Measurements from ENCODE around the gene ATF3. TPM values are rescaled to one million over a fixed set of nuclear protein-coding genes. Genes with fewer than 3 reads are reported as not detected.
"Not testable (repeated sequence)": the region's sequence is repeated elsewhere in the genome, so short reads cannot be mapped to it uniquely, and the experiment has no call there.

The ATF3 gene
- total RNA-seq, 1 donor from 2014 or later = 28.9 TPM

DNA sequence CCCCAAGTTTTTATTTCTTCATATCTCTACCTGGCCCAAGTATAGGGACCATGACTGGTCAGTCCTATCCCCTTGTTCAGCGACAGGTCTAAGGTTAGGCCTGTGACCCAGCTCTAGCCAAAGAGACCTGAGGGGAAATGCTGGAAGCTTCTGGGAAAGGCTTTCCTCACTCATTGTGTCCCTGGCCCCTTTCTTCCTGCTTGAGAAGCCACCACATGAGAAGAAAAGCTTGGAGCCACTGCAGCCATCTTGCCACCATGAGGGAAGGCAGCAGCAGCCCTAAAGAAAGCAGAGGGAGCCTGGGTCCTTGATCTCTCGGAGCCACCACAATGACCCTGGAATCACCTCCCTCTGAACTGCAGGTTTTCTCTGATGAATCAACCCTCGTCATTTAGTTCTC, 43.4 kb downstream of the ATF3 start:
- H3K27ac ChIP-seq = no peak overlapping the region
- H3K27me3 ChIP-seq = no peaks in the 10 kb centered on the region
- no peak overlapping the region for H3K4me3 ChIP-seq
- no peaks in the 10 kb centered on the region for H3K9me3 ChIP-seq
- ATAC-seq (no peak), DNase-seq (no peak)
- intact Hi-C loops (cut with DNase I) = no loop called here
- TF ChIP-seq, protein P1, sequence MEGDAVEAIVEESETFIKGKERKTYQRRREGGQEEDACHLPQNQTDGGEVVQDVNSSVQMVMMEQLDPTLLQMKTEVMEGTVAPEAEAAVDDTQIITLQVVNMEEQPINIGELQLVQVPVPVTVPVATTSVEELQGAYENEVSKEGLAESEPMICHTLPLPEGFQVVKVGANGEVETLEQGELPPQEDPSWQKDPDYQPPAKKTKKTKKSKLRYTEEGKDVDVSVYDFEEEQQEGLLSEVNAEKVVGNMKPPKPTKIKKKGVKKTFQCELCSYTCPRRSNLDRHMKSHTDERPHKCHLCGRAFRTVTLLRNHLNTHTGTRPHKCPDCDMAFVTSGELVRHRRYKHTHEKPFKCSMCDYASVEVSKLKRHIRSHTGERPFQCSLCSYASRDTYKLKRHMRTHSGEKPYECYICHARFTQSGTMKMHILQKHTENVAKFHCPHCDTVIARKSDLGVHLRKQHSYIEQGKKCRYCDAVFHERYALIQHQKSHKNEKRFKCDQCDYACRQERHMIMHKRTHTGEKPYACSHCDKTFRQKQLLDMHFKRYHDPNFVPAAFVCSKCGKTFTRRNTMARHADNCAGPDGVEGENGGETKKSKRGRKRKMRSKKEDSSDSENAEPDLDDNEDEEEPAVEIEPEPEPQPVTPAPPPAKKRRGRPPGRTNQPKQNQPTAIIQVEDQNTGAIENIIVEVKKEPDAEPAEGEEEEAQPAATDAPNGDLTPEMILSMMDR (IDR thresholded peaks at IDR 0.05) = no peak
- no peaks in the 10 kb centered on the region for H3K4me1 ChIP-seq
- no peaks in the 10 kb centered on the region for H3K36me3 ChIP-seq

DNA sequence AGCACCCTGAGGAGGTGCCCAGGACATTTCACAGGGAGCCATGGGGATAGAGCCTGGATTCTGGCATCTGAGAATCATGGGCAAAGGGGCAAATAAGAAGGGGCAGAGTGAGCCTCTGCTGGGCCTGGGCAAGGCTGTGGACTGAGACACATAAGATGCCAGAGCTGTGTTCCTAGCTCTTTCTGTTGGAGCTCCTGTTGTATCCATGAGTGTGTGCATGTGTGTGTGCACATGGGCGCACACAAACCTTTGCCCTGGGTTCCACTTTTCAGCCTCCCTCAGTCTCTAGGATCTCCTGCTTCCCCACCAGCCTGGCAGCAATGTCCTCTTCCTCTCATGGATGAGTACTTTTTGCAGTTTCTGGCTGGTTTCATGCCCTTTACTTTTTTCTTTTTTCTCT, 44.0 kb downstream of the ATF3 start:
- Histone ChIP-seq H3K36me3 (no peaks in the 10 kb centered on the region), H3K27me3 (no peaks in the 10 kb centered on the region), H3K9me3 (no peaks in the 10 kb centered on the region), H3K4me3 (no peak overlapping the region), H3K27ac (no peak overlapping the region), H3K4me1 (no peaks in the 10 kb centered on the region)
- TF ChIP-seq, protein P1 (IDR thresholded peaks at IDR 0.05) = no peak
- no peak for DNase-seq
- ATAC-seq = no peak
- intact Hi-C loops (cut with DNase I) = no loop called here

DNA sequence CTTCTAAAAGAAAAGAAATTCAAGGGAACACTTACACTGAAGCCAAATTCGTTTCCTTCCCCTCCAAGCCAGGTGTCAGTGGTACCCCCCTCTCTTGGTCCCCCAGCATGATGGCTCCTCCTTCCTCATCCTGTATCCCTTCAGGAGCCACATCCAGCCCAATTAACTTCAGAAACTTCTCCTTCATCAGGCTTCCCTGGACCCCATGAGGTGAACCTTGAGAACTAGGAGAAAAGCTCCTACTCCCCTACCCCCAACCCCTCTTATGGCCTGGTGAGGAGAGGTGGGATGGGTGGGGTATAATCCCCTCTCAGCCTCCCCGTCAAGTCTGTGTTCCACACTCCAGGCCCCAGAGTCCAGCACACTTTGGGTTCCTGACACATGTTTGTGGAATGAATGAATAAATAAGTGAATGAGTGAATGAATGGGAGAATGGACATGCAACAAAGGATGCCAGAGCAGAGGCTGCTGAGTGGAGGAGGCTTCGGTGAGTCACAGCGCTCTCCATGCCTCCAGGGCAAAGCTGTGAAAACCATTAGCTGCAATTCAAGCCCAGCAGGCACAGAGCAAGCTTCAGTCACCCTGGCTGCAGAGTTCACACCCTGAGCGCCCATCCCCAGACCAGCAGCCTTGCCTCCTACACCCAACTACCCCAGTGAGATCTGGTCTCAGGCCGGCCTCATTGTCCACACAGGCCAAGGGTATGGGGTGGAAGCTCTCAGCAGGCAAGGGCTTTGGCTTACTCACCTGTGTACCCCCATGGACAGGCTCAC, 47.3 kb downstream of the ATF3 start:
- ATAC-seq (no peak), DNase-seq (no peak)
- intact Hi-C loops (cut with DNase I) = no loop called here
- TF ChIP-seq, protein P1 (IDR thresholded peaks at IDR 0.05) = no peak
- Histone ChIP-seq H3K9me3 (no peaks in the 10 kb centered on the region), H3K27me3 (no peaks in the 10 kb centered on the region), H3K27ac (no peak overlapping the region), H3K4me3 (no peak overlapping the region), H3K36me3 (no peaks in the 10 kb centered on the region), H3K4me1 (no peaks in the 10 kb centered on the region)

DNA sequence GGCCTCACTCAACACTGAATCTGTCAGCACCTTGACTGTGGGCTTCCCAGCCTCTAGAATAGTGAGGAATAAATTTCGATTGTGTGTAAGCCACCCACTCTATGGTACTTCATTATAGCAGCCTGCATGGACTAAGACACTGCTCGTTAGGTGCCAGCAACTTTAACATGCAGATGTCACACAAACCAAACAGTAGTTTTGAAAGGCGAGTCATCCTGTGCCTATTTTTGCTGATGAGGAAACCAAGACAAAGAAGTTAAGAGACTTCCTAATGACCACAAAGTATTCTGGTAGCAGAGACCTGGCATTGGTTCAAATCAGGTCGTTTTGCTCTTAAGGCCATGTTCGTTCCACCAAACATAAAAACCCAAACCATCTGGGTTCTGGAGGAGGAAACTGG, 48.2 kb downstream of the ATF3 start:
- no peaks in the 10 kb centered on the region for H3K4me1 ChIP-seq
- ATAC-seq (no peak), DNase-seq (no peak)
- H3K36me3 ChIP-seq = no peaks in the 10 kb centered on the region
- H3K9me3 ChIP-seq = no peaks in the 10 kb centered on the region
- TF ChIP-seq, protein P1 (IDR thresholded peaks at IDR 0.05) = no peak
- no peaks in the 10 kb centered on the region for H3K27me3 ChIP-seq
- no peak overlapping the region for H3K27ac ChIP-seq
- no peak overlapping the region for H3K4me3 ChIP-seq
- intact Hi-C loops (cut with DNase I) = no loop called here

DNA sequence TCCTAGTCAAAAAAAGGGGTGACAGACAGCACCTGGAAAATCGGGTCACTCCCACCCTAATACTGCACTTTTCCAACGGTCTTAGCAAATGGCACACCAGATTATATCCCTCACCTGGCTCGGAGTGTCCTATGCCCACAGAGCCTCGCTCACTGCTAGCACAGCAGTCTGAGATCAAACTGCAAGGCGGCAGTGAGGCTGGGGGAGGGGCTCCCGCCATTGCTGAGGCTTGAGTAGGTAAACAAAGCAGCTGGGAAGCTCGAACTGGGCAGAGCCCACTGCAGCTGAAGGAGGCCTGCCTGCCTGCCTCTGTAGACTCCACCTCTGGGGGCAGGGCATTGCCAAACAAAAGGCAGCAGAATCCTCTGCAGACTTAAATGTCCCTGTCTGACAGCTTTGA, 49.7 kb downstream of the ATF3 start:
- H3K4me1 ChIP-seq; H3K36me3 ChIP-seq; intact Hi-C loops (cut with DNase I); H3K9me3 ChIP-seq; H3K27me3 ChIP-seq; DNase-seq; H3K4me3 ChIP-seq; ATAC-seq; H3K27ac ChIP-seq: not testable (repeated sequence)

DNA sequence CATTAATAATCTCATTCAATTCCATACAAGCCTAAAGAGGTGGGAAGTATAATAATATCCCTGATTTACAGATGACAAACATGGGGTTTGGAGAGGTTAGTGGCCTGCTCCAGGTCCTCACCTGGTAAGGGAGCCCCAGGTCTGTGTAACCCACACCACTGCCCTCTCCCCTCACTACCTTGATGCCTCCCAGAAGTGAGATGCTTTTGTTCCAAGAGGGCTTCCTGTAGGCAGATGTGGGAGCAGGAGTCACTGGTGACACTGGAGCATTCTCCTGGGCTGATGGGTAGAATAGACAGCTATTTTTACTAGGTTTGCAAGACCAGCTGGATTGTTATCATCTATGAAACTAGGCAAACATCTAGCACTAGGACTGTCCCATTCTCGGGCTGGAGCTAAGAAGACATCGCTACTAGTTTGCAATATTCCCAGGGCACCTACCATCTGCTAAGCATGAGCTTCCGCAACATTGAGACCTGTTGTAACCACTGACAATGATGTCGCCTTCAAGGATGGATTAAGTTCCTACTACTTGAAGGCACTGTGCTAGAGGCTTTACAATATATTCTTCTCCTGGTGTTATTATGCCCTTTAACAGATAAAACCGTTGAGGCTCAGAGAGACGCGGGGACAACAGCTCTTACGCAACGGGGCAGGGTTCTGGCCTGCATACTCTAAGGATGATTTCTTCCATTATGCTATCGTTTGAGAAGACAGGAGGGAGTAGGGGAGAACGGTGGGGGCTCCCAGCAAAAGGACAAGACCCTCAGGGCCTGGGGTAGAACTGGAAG, 56.0 kb downstream of the ATF3 start:
- Histone ChIP-seq H3K4me1 (peaks cover 24% of the 10 kb centered on the region), H3K36me3 (no peaks in the 10 kb centered on the region), H3K4me3 (no peak overlapping the region), H3K27ac (no peak overlapping the region), H3K9me3 (no peaks in the 10 kb centered on the region), H3K27me3 (no peaks in the 10 kb centered on the region)
- intact Hi-C loops (cut with DNase I) = no loop called here
- ATAC-seq (no peak), DNase-seq (no peak)
- TF ChIP-seq, protein P1 (IDR thresholded peaks at IDR 0.05) = no peak
